ENCODE measurements around the gene CRX. TPM values are rescaled to one million over a fixed set of nuclear protein-coding genes. Genes with fewer than 3 reads are reported as not detected.
A peak's percentile ranks its signal among the peaks of the same experiment; 100 is the strongest.
"Not testable (repeated sequence)": the region's sequence is repeated elsewhere in the genome, so short reads cannot be mapped to it uniquely, and the experiment has no call there.

The CRX gene
- polyA plus RNA-seq, 2 of the 4 experiments (the other 2 are of a cell fraction) = not detected

GRCh38 chr19:47798904-47799266 is 22.9 kb upstream of the CRX start:
- Histone ChIP-seq H3K27ac (no peak overlapping the region), H3K9me3 (peaks cover 4% of the 10 kb centered on the region; the same call in 1 of the 3 replicates), H3K4me3 (no peak overlapping the region), H3K4me2 (no peak overlapping the region), H3K4me1 (no peaks in the 10 kb centered on the region)
- DNase-seq (ENCODE audit: low read depth in 1 of 2, low spot score in 1 of 2) (no peak), ATAC-seq (no peak; a peak in 1 of 6 replicates), FAIRE-seq (no peak)
- ChIA-PET CTCF (interaction anchor here (0.6 to 5.3 kb wide), 6 partner anchors 9 to 102 kb away, joined by 3 to 28 read pairs (median 3); no protein-coding TSS in a partner anchor), POLR2A (no interaction called here)
- TF ChIP-seq JUN (IDR thresholded peaks at IDR 0.05) (no peak), BCL3 (IDR thresholded peaks at IDR 0.05) (no peak), RAD21 (conservative IDR thresholded peaks at IDR 0.05 in 1 of 2, IDR thresholded peaks at IDR 0.05 in 1 of 2) (no peak), HOXB5 (CRISPR knock-in tag; IDR thresholded peaks at IDR 0.05) (no peak), CHD4 (IDR thresholded peaks at IDR 0.05; ENCODE audit: borderline replicate concordance) (no peak), TFCP2L1 (CRISPR knock-in tag; IDR thresholded peaks at IDR 0.05) (no peak), ZC3H11A (IDR thresholded peaks at IDR 0.05) (no peak), FOSB (CRISPR knock-in tag; IDR thresholded peaks at IDR 0.05) (no peak), KDM1A (IDR thresholded peaks at IDR 0.05; ENCODE audit: low read depth) (no peak), E2F6 (IDR thresholded peaks at IDR 0.05; ENCODE audit: borderline replicate concordance, low read depth) (no peak), BHLHE40 (IDR thresholded peaks at IDR 0.05; ENCODE audit: low read depth, low read length) (no peak), EHMT2 (IDR thresholded peaks at IDR 0.05; ENCODE audit: low read depth) (no peak), MAX (IDR thresholded peaks at IDR 0.05) (no peak), MAZ (IDR thresholded peaks at IDR 0.05; ENCODE audit: borderline replicate concordance, low read depth, low read length) (no peak)
- WGBS (ENCODE audit: missing lambda C conversion rate) = 83% methylated on average over 4 of the region's 4 CpGs

- Histone ChIP-seq H3K4me2 (no peak overlapping the region), H3K4me3 (no peak overlapping the region), H3K27ac (no peak overlapping the region), H3K4me1 (no peaks in the 10 kb centered on the region), H3K9me3 (peaks cover 4% of the 10 kb centered on the region; the same call in 1 of the 3 replicates)
- WGBS (ENCODE audit: missing lambda C conversion rate) = 80% methylated on average over 4 of the region's 4 CpGs
- FAIRE-seq (peak; percentile 39), DNase-seq (ENCODE audit: low read depth in 1 of 2, low spot score in 1 of 2) (no peak), ATAC-seq (no peak)
- POLR2A ChIA-PET = no interaction called here
- CTCF ChIA-PET = interaction anchor here (0.7 to 5.3 kb wide), 5 partner anchors 10 to 63 kb away, joined by 3 to 28 read pairs (median 10); no protein-coding TSS in a partner anchor
- TF ChIP-seq NR3C1 (IDR thresholded peaks at IDR 0.05) = no peak
Measured at GRCh38 chr19:47801270-47801669, 20.5 kb upstream of the CRX start.

GRCh38 chr19:47802521-47803043 is 19.2 kb upstream of the CRX start:
- Histone ChIP-seq H3K9me3 (peaks cover 4% of the 10 kb centered on the region; the same call in 1 of the 3 replicates), H3K4me2 (no peak overlapping the region), H3K27ac (no peak overlapping the region), H3K4me3 (no peak overlapping the region), H3K4me1 (no peaks in the 10 kb centered on the region)
- ChIA-PET CTCF (interaction anchor here (0.8 to 1.7 kb wide), 2 partner anchors 12 to 60 kb away, joined by 4 read pairs; no protein-coding TSS in a partner anchor), POLR2A (no interaction called here)
- no peak for TF ChIP-seq SREBF2 (IDR thresholded peaks at IDR 0.05)
- TF ChIP-seq HMGXB4 (CRISPR knock-in tag; IDR thresholded peaks at IDR 0.05; ENCODE audit: borderline replicate concordance) = no peak
- no peak for TF ChIP-seq TFCP2L1 (CRISPR knock-in tag; IDR thresholded peaks at IDR 0.05)
- TF ChIP-seq JUNB (IDR thresholded peaks at IDR 0.05) = no peak
- TF ChIP-seq SMC3 (IDR thresholded peaks at IDR 0.05) = no peak
- no peak for TF ChIP-seq EHF (CRISPR knock-in tag; IDR thresholded peaks at IDR 0.05)
- TF ChIP-seq GATA3 (IDR thresholded peaks at IDR 0.05; ENCODE audit: borderline replicate concordance) = no peak
- no peak for TF ChIP-seq FOSB (CRISPR knock-in tag; IDR thresholded peaks at IDR 0.05)
- DNase-seq (ENCODE audit: low read depth in 1 of 2, low spot score in 1 of 2) (no peak), ATAC-seq (no peak), FAIRE-seq (no peak)
- 97% methylated on average over 20 of the region's 25 CpGs for WGBS (ENCODE audit: missing lambda C conversion rate)

- H3K4me2 ChIP-seq; CTCF ChIA-PET; DNase-seq (ENCODE audit: low read depth in 1 of 2, low spot score in 1 of 2); H3K9me3 ChIP-seq; FAIRE-seq; H3K27ac ChIP-seq; H3K4me1 ChIP-seq; H3K4me3 ChIP-seq; POLR2A ChIA-PET: not testable (repeated sequence)
- WGBS (ENCODE audit: missing lambda C conversion rate) = 56% methylated on average over 7 of the region's 21 CpGs
- ATAC-seq = peak in 1 of 2 experiments; percentile 27; a peak in 2 of 6 replicates
Measured at GRCh38 chr19:47803148-47803547, 18.6 kb upstream of the CRX start.

GRCh38 chr19:47803671-47804070 is 18.1 kb upstream of the CRX start:
- CTCF ChIA-PET; H3K4me3 ChIP-seq; DNase-seq (ENCODE audit: low read depth in 1 of 2, low spot score in 1 of 2); H3K27ac ChIP-seq; H3K9me3 ChIP-seq; FAIRE-seq; H3K4me1 ChIP-seq; H3K4me2 ChIP-seq; POLR2A ChIA-PET: not testable (repeated sequence)
- WGBS (ENCODE audit: missing lambda C conversion rate) = no CpG with 5 or more reads among the region's 12 CpGs
- ATAC-seq = peak; percentile 48 to 49; a peak in 5 of 6 replicates

- H3K9me3 ChIP-seq; H3K4me3 ChIP-seq; H3K4me2 ChIP-seq; H3K4me1 ChIP-seq; DNase-seq (ENCODE audit: low read depth in 1 of 2, low spot score in 1 of 2); H3K27ac ChIP-seq; FAIRE-seq: not testable (repeated sequence)
- ATAC-seq = peak; percentile 43 to 44; a peak in 4 of 6 replicates
- CTCF ChIA-PET = interaction anchor here (1.3 to 3.6 kb wide), 3 partner anchors 8 to 59 kb away, joined by 3 to 33 read pairs (median 19); no protein-coding TSS in a partner anchor
- 27% methylated on average over 5 of the region's 5 CpGs for WGBS (ENCODE audit: missing lambda C conversion rate)
- POLR2A ChIA-PET = interaction anchor here (0.6 kb wide), 1 partner anchor 37 kb away, joined by 9 read pairs; no protein-coding TSS in a partner anchor
Measured at GRCh38 chr19:47804451-47804850, 17.3 kb upstream of the CRX start, which contains the start of gene TPRX1. Gene TPRX1 (minus strand): TSS chr19:47804551. CDS start chr19:47804539, 12 bp downstream.

Data from A549 (cell line).